H1 (cell line): ENCODE data around the gene ATG4D.

Experiments
- CTCF ChIP-seq, 3 experiments: IDR thresholded peaks; 1 replicate in 2 of 3; 2 replicates in 1 of 3; pipeline versions ENCODE4 v1.5.1 to v1.6.1; 2011; ENCODE audit warnings: low read length in 3 of 3, mild to moderate bottlenecking in 3 of 3, inconsistent platforms in 2 of 3, low read depth in 1 of 3, moderate library complexity in 1 of 3; ENCODE audit not compliant: insufficient read depth in 1 of 3; ENCODE audit errors: control extremely low read depth in 1 of 3
- EZH2 ChIP-seq: fragments of 200-600 bp; sonication (generic); IDR thresholded peaks from 2 replicates; pipeline ENCODE4 v1.7.1; 2012; ENCODE audit warnings: low read depth, mild to moderate bottlenecking, moderate library complexity, low read length, inconsistent platforms; ENCODE audit not compliant: severe bottlenecking
- POLR2A ChIP-seq, 2 experiments: IDR thresholded peaks; 1 replicate in 1 of 2; 2 replicates in 1 of 2; pipeline ENCODE4 v1.6.1; 2011; ENCODE audit warnings: low read depth in 2 of 2, low read length in 2 of 2, mild to moderate bottlenecking in 2 of 2; ENCODE audit errors: control extremely low read depth in 1 of 2

GRCh38 chr19:10510301-10510802 is 33.4 kb upstream of the ATG4D start:
- TF ChIP-seq EZH2, result no peak
- TF ChIP-seq POLR2A (IDR thresholded peaks at IDR 0.05; ENCODE audit: control extremely low read depth in 1 of 2, low read depth in 2 of 2, low read length in 2 of 2), result no peak
- peak; percentile 64 to 81 (median 77) for TF ChIP-seq CTCF (IDR thresholded peaks at IDR 0.05; ENCODE audit: control extremely low read depth in 1 of 3, insufficient read depth in 1 of 3, low read depth in 1 of 3, low read length in 3 of 3)
